ENCODE measurements around the gene PIGQ. TPM values are rescaled to one million over a fixed set of nuclear protein-coding genes. Genes with fewer than 3 reads are reported as not detected.

The PIGQ gene
- total RNA-seq, 1 donor, result 22.0 TPM

- DNase-seq (ENCODE audit: low read depth), result no peak
- no peak for TF ChIP-seq CTCF (IDR thresholded peaks at IDR 0.05; ENCODE audit: insufficient read depth, low read depth, low read length)
- H3K4me3 ChIP-seq (ENCODE audit: low read depth, low read length), result no peak overlapping the region
Observed at GRCh38 chr16:565419-566330, 4.1 kb upstream of the PIGQ start.

GRCh38 chr16:566475-567372 is 3.0 kb upstream of the PIGQ start, which contains the start of gene NHLRC4:
Gene NHLRC4, plus strand, starts transcription at chr16:567005. Its CDS starts 1,043 bp downstream, at chr16:568048.
- peak within 1 kb of the TSS; percentile 38 for H3K4me3 ChIP-seq (ENCODE audit: low read depth, low read length)
- TF ChIP-seq CTCF (IDR thresholded peaks at IDR 0.05; ENCODE audit: insufficient read depth, low read depth, low read length), result no peak

GRCh38 chr16:567373-568256 is 2.2 kb upstream of the PIGQ start:
- DNase-seq (ENCODE audit: low read depth), result no peak
- no peak for TF ChIP-seq CTCF (IDR thresholded peaks at IDR 0.05; ENCODE audit: insufficient read depth, low read depth, low read length)
- peak overlapping the region; percentile 38 for H3K4me3 ChIP-seq (ENCODE audit: low read depth, low read length)

More at GRCh38 chr16:566475-567372, 3.0 kb upstream of the PIGQ start, which contains the start of gene NHLRC4:
- peak; percentile 75 for DNase-seq (ENCODE audit: low read depth)

- TF ChIP-seq CTCF (IDR thresholded peaks at IDR 0.05; ENCODE audit: insufficient read depth, low read depth, low read length), result no peak
- DNase-seq (ENCODE audit: low read depth), result no peak
- H3K4me3 ChIP-seq (ENCODE audit: low read depth, low read length), result no peak overlapping the region
Observed at GRCh38 chr16:568401-569258, 1.1 kb upstream of the PIGQ start.

- no peak for DNase-seq (ENCODE audit: low read depth)
- TF ChIP-seq CTCF (IDR thresholded peaks at IDR 0.05; ENCODE audit: insufficient read depth, low read depth, low read length), result no peak
- H3K4me3 ChIP-seq (ENCODE audit: low read depth, low read length), result no peak overlapping the region
Observed at GRCh38 chr16:572865-573650, 3.3 kb downstream of the PIGQ start.

Data from fibroblast of villous mesenchyme (primary cell).